HepG2 (cell line): Measurements from ENCODE around the gene AADACL4. TPM values are rescaled to one million over a fixed set of nuclear protein-coding genes. Genes with fewer than 3 reads are reported as not detected.

Experiments used
- BATF2 ChIP-seq: sonication (generic); formaldehyde crosslinking; IDR thresholded peaks from 2 replicates; pipeline ENCODE4 v1.8.0; 2022; ENCODE audit warnings: mild to moderate bottlenecking, missing genetic modification reagents, moderate library complexity
- BCL3 ChIP-seq: sonication (generic); formaldehyde crosslinking; IDR thresholded peaks from 2 replicates; pipeline ENCODE4 v1.5.1; 2020; ENCODE audit warnings: mild to moderate bottlenecking, missing genetic modification reagents, moderate library complexity
- CCDC6 ChIP-seq: sonication (generic); formaldehyde crosslinking; IDR thresholded peaks from 2 replicates; pipeline ENCODE4 v1.8.1; 2022; ENCODE audit warnings: mild to moderate bottlenecking, missing genetic modification reagents, moderate library complexity
- DR1 ChIP-seq: sonication (generic); formaldehyde crosslinking; IDR thresholded peaks from 2 replicates; pipeline ENCODE4 v1.8.0; 2021; ENCODE audit warnings: mild to moderate bottlenecking, missing genetic modification reagents, inconsistent platforms
- FOSL2 ChIP-seq: sonication (generic); formaldehyde crosslinking; IDR thresholded peaks from 2 replicates; pipeline ENCODE4 v1.4.0; 2020; ENCODE audit warnings: missing genetic modification reagents
- FOXK2 ChIP-seq: fragments of 450-650 bp; IDR thresholded peaks from 2 replicates; pipeline ENCODE4 v1.6.1; 2016
- GFI1 ChIP-seq: sonication (generic); formaldehyde crosslinking; IDR thresholded peaks from 2 replicates; pipeline ENCODE4 v1.5.0; 2020; ENCODE audit warnings: missing genetic modification reagents, mild to moderate bottlenecking, borderline replicate concordance
- NFYC ChIP-seq: IDR thresholded peaks from 2 replicates; pipeline ENCODE4 v1.6.1; 2016; ENCODE audit warnings: missing genetic modification reagents, missing compliant biosample characterization
- TBP ChIP-seq: sonication (generic); formaldehyde crosslinking; IDR thresholded peaks from 2 replicates; pipeline ENCODE4 v1.5.0; 2020; ENCODE audit warnings: missing genetic modification reagents
- ZNF274 ChIP-seq: sonication (generic); formaldehyde crosslinking; IDR thresholded peaks from 2 replicates; pipeline ENCODE4 v1.5.1; 2020; ENCODE audit warnings: mild to moderate bottlenecking, missing genetic modification reagents
- ZNF276 ChIP-seq: sonication (generic); formaldehyde crosslinking; IDR thresholded peaks from 2 replicates; pipeline ENCODE4 v1.4.0; 2020; ENCODE audit warnings: mild to moderate bottlenecking, low read depth, missing genetic modification reagents
- ZNF382 ChIP-seq: sonication (generic); formaldehyde crosslinking; IDR thresholded peaks from 2 replicates; pipeline ENCODE4 v1.5.0; 2020; ENCODE audit warnings: missing genetic modification reagents, mild to moderate bottlenecking, borderline replicate concordance
- ZNF44 ChIP-seq: sonication (generic); formaldehyde crosslinking; IDR thresholded peaks from 2 replicates; pipeline ENCODE4 v1.5.1; 2020; ENCODE audit warnings: mild to moderate bottlenecking, missing genetic modification reagents
- ZNF546 ChIP-seq: sonication (generic); formaldehyde crosslinking; conservative IDR thresholded peaks from 2 replicates; pipeline ENCODE4 v1.8.1; 2023; ENCODE audit warnings: mild to moderate bottlenecking, missing genetic modification reagents
- ZNF7 ChIP-seq: IDR thresholded peaks from 2 replicates; pipeline ENCODE4 v1.6.1; 2016; ENCODE audit warnings: missing biosample characterization, missing genetic modification reagents
- ZSCAN20 ChIP-seq: sonication (generic); formaldehyde crosslinking; IDR thresholded peaks from 2 replicates; pipeline ENCODE4 v1.4.0; 2020; ENCODE audit warnings: missing genetic modification reagents, mild to moderate bottlenecking, borderline replicate concordance
- polyA plus RNA-seq, 8 experiments: library from polyadenylated mRNA; depleted of rRNA in 3 of 8; stranded (reverse) in 7 of 8; unstranded in 1 of 8; fragments of >200 nt; fragmentation: Illumina TruSeq in 4 of 8; extraction: Trizol in 4 of 8; gene quantifications; 2 replicates each; pipeline versions ENCODE4 v1.2.1 to v1.2.3, GENCODE V29; 2011 to 2016; ENCODE audit warnings: low read depth in 4 of 8, missing spikeins in 1 of 8, mixed read lengths in 1 of 8; ENCODE audit not compliant: insufficient read depth in 1 of 8
- total RNA-seq, 5 experiments: library from RNA; depleted of rRNA; stranded (reverse); fragments of >200 nt; fragmentation: Illumina TruSeq; extraction: Trizol; gene quantifications; 2 replicates each; pipeline ENCODE4 v1.2.3, GENCODE V29; 2016; ENCODE audit warnings: low read depth in 1 of 5
- TF ChIP-seq, protein P1 (sequence below): sonication (generic); formaldehyde crosslinking; IDR thresholded peaks from 2 replicates; pipeline ENCODE4 v1.4.0; 2020; ENCODE audit warnings: missing genetic modification reagents
- TF ChIP-seq, protein P2 (sequence below): sonication (generic); formaldehyde crosslinking; IDR thresholded peaks from 2 replicates; pipeline ENCODE4 v1.5.1; 2020; ENCODE audit warnings: mild to moderate bottlenecking, missing genetic modification reagents
- TF ChIP-seq, protein P3 (sequence below): sonication (generic); formaldehyde crosslinking; IDR thresholded peaks from 2 replicates; pipeline ENCODE4 v1.4.0; 2020; ENCODE audit warnings: missing genetic modification reagents

The AADACL4 gene
- total and polyA plus RNA-seq, 2 of the 13 experiments (the other 11 are each of a cell fraction or from before 2014, with no cell fraction given), result not detected

- TF ChIP-seq BCL3 (no peak; the same call in 1 of the 2 replicates), ZNF546 (CRISPR knock-in tag) (no peak), ZSCAN20 (CRISPR knock-in tag) (peak; percentile 73; the same call in 1 of the 2 replicates), BATF2 (CRISPR knock-in tag) (no peak), ZNF276 (CRISPR knock-in tag) (no peak), DR1 (CRISPR knock-in tag) (peak; percentile 45; the same call in 1 of the 2 replicates), FOXK2 (no peak), ZNF274 (peak; percentile 48; the same call in 1 of the 2 replicates), GFI1 (CRISPR knock-in tag) (peak; percentile 19), FOSL2 (peak; percentile 42; the same call in 1 of the 2 replicates), TBP (no peak), ZNF382 (CRISPR knock-in tag) (no peak), ZNF7 (CRISPR knock-in tag) (no peak), CCDC6 (CRISPR knock-in tag) (peak; percentile 48), ZNF44 (CRISPR knock-in tag) (no peak), NFYC (CRISPR knock-in tag) (peak; percentile 48)
- TF ChIP-seq, protein P1, sequence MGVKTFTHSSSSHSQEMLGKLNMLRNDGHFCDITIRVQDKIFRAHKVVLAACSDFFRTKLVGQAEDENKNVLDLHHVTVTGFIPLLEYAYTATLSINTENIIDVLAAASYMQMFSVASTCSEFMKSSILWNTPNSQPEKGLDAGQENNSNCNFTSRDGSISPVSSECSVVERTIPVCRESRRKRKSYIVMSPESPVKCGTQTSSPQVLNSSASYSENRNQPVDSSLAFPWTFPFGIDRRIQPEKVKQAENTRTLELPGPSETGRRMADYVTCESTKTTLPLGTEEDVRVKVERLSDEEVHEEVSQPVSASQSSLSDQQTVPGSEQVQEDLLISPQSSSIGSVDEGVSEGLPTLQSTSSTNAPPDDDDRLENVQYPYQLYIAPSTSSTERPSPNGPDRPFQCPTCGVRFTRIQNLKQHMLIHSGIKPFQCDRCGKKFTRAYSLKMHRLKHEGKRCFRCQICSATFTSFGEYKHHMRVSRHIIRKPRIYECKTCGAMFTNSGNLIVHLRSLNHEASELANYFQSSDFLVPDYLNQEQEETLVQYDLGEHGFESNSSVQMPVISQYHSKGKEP (CRISPR knock-in tag), result no peak
- TF ChIP-seq, protein P2, sequence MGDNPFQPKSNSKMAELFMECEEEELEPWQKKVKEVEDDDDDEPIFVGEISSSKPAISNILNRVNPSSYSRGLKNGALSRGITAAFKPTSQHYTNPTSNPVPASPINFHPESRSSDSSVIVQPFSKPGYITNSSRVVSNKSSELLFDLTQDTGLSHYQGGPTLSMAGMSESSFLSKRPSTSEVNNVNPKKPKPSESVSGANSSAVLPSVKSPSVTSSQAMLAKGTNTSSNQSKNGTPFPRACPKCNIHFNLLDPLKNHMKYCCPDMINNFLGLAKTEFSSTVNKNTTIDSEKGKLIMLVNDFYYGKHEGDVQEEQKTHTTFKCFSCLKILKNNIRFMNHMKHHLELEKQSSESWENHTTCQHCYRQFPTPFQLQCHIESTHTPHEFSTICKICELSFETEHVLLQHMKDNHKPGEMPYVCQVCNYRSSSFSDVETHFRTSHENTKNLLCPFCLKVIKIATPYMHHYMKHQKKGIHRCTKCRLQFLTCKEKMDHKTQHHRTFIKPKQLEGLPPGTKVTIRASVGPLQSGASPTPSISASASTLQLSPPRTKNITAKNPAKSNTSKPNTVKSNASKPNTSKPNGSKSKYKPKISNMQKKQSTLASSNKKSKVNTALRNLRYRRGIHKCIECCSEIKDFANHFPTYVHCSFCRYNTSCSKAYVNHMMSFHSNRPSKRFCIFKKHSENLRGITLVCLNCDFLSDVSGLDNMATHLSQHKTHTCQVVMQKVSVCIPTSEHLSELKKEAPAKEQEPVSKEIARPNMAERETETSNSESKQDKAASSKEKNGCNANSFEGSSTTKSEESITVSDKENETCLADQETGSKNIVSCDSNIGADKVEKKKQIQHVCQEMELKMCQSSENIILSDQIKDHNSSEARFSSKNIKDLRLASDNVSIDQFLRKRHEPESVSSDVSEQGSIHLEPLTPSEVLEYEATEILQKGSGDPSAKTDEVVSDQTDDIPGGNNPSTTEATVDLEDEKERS (CRISPR knock-in tag), result no peak
- TF ChIP-seq, protein P3, sequence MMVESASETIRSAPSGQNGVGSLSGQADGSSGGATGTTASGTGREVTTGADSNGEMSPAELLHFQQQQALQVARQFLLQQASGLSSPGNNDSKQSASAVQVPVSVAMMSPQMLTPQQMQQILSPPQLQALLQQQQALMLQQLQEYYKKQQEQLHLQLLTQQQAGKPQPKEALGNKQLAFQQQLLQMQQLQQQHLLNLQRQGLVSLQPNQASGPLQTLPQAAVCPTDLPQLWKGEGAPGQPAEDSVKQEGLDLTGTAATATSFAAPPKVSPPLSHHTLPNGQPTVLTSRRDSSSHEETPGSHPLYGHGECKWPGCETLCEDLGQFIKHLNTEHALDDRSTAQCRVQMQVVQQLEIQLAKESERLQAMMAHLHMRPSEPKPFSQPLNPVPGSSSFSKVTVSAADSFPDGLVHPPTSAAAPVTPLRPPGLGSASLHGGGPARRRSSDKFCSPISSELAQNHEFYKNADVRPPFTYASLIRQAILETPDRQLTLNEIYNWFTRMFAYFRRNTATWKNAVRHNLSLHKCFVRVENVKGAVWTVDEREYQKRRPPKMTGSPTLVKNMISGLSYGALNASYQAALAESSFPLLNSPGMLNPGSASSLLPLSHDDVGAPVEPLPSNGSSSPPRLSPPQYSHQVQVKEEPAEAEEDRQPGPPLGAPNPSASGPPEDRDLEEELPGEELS, result peak; percentile 66; the same call in 1 of the 2 replicates
These were observed 25.8 kb upstream of the AADACL4 start, which contains the start of gene DHRS3 (continued) for GRCh38 chr1:12617901-12618660.
